ENCODE data around the gene B4GALT5.
"Not testable (repeated sequence)": the region's sequence is repeated elsewhere in the genome, so short reads cannot be mapped to it uniquely, and the experiment has no call there.

Gene B4GALT5

GRCh38 chr20:49644980-49645565, 68.6 kb downstream of the B4GALT5 start:
- no peak for DNase-seq
- intact Hi-C loops (cut with DNase I) = no loop called here

GRCh38 chr20:49642816-49643215, 70.9 kb downstream of the B4GALT5 start:
- DNase-seq = no peak
- intact Hi-C loops (cut with DNase I) = no loop called here

- intact Hi-C loops (cut with DNase I) = no loop called here
- DNase-seq = peak in 1 of 42 donors; percentile 35
These were observed 71.7 kb downstream of the B4GALT5 start for GRCh38 chr20:49641683-49642656.

GRCh38 chr20:49637046-49637637, 76.5 kb downstream of the B4GALT5 start:
- DNase-seq = no peak

GRCh38 chr20:49636447-49636846, 77.2 kb downstream of the B4GALT5 start:
- DNase-seq = peak in 1 of 42 donors; percentile 25
- intact Hi-C loops (cut with DNase I) = no loop called here

More at GRCh38 chr20:49637046-49637637, 76.5 kb downstream of the B4GALT5 start:
- intact Hi-C loops (cut with DNase I) = no loop called here

GRCh38 chr20:49635866-49636265, 77.8 kb downstream of the B4GALT5 start:
- intact Hi-C loops (cut with DNase I) = no loop called here
- no peak for DNase-seq

GRCh38 chr20:49635166-49635565, 78.5 kb downstream of the B4GALT5 start:
- DNase-seq = peak; percentile 14 to 83 (median 62)
- intact Hi-C loops (cut with DNase I) = no loop called here

GRCh38 chr20:49634116-49634515, 79.6 kb downstream of the B4GALT5 start:
- intact Hi-C loops (cut with DNase I) = no loop called here
- DNase-seq = no peak

GRCh38 chr20:49633643-49634042, 80.0 kb downstream of the B4GALT5 start:
- DNase-seq = peak in 1 of 42 donors; percentile 40
- intact Hi-C loops (cut with DNase I) = no loop called here

- no peak for DNase-seq
- intact Hi-C loops (cut with DNase I) = no loop called here
These were observed 80.7 kb downstream of the B4GALT5 start for GRCh38 chr20:49633023-49633422.

- no peak for DNase-seq
- intact Hi-C loops (cut with DNase I) = no loop called here
These were observed 81.7 kb downstream of the B4GALT5 start for GRCh38 chr20:49631856-49632418.

GRCh38 chr20:49631061-49631716, 82.5 kb downstream of the B4GALT5 start:
- intact Hi-C loops (cut with DNase I) = no loop called here

GRCh38 chr20:49630396-49630951, 83.2 kb downstream of the B4GALT5 start:
- intact Hi-C loops (cut with DNase I) = no loop called here
- DNase-seq = no peak

More at GRCh38 chr20:49631061-49631716, 82.5 kb downstream of the B4GALT5 start:
- no peak for DNase-seq

GRCh38 chr20:49629606-49630005, 84.1 kb downstream of the B4GALT5 start:
- DNase-seq = no peak
- intact Hi-C loops (cut with DNase I) = no loop called here

GRCh38 chr20:49628280-49628679, 85.4 kb downstream of the B4GALT5 start:
- intact Hi-C loops (cut with DNase I); DNase-seq: not testable (repeated sequence)

- intact Hi-C loops (cut with DNase I) = no loop called here
- peak; percentile 34 to 95 (median 74) for DNase-seq
These were observed 86.3 kb downstream of the B4GALT5 start for GRCh38 chr20:49627329-49627761.

GRCh38 chr20:49624988-49625387, 88.7 kb downstream of the B4GALT5 start:
- intact Hi-C loops (cut with DNase I) = not testable (repeated sequence)
- DNase-seq = peak in 1 of 42 donors; percentile 5

- intact Hi-C loops (cut with DNase I) = no loop called here
- DNase-seq = no peak
These were observed 89.4 kb downstream of the B4GALT5 start for GRCh38 chr20:49624317-49624716.

GRCh38 chr20:49622243-49622642, 91.4 kb downstream of the B4GALT5 start:
- intact Hi-C loops (cut with DNase I) = no loop called here
- no peak for DNase-seq

All from head of caudate nucleus (tissue), 42 donors.